Measurements from ENCODE around the gene MRRF.
A peak's percentile ranks its signal among the peaks of the same experiment; 100 is the strongest.

Gene MRRF

DNA sequence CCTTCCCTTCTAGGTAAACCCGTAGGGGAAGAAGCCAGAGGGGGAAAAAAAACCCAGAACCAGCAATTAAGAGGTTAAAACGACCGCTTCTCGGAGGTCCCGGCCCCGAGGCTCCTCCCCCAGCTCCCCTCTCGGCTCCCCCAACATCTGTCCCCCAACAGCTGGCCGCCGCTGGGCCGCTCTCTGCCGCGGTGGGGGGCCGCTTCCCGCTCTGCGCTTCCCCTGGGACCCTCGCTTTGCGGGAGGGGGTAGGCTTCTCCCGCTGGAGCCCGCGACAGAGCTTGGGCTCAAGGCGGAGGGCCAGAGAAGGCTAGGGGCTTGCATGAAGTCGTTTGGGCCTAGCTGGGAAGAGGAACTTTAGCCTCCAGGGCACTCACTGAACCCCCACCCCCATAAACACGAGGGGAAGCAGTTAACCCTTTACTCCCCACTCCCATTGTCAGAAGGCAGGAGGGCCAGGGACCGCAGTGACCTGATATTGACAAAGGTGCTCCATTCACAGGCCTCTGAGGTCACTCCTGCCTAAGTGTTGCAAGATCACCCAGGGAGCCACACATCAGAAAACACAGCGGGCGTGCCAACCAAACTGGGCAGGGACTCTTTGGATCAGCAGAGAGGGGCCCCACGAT, 43.4 kb upstream of the MRRF start:
- DNase-seq (ENCODE audit: extremely low spot score) = no peak
- no peak for TF ChIP-seq FOXA1 (IDR thresholded peaks at IDR 0.05)
- ChIA-PET CTCF (no interaction called here), POLR2A (no interaction called here)

- TF ChIP-seq SP1 (IDR thresholded peaks at IDR 0.05) = no peak
- no peak for TF ChIP-seq TARDBP (IDR thresholded peaks at IDR 0.05)
- no peak for TF ChIP-seq FOXM1 (IDR thresholded peaks at IDR 0.05; ENCODE audit: borderline replicate concordance)
- TF ChIP-seq L3MBTL2 (conservative IDR thresholded peaks at IDR 0.05) = no peak
- TF ChIP-seq ZNF384 (IDR thresholded peaks at IDR 0.05) = no peak
- TF ChIP-seq SUZ12 (IDR thresholded peaks at IDR 0.05) = no peak
- TF ChIP-seq HDGF (IDR thresholded peaks at IDR 0.05; ENCODE audit: borderline replicate concordance) = no peak
- no peak for TF ChIP-seq ARNT (IDR thresholded peaks at IDR 0.05)
- TF ChIP-seq FOXK2 (IDR thresholded peaks at IDR 0.05) = no peak
- DNase-seq (ENCODE audit: extremely low spot score) = no peak
- CTCF ChIA-PET = interaction anchor here (0.6 kb wide), 1 partner anchor 1808 kb away, joined by 3 read pairs; no protein-coding TSS in a partner anchor
- POLR2A ChIA-PET = no interaction called here
Measured at GRCh38 chr9:122222791-122223190, 41.9 kb upstream of the MRRF start.

- TF ChIP-seq FOXM1 (IDR thresholded peaks at IDR 0.05; ENCODE audit: borderline replicate concordance) = no peak
- TF ChIP-seq SP1 (IDR thresholded peaks at IDR 0.05) = no peak
- no peak for TF ChIP-seq L3MBTL2 (conservative IDR thresholded peaks at IDR 0.05)
- no peak for TF ChIP-seq BHLHE40 (IDR thresholded peaks at IDR 0.05; ENCODE audit: borderline replicate concordance)
- no peak for TF ChIP-seq FOXA1 (IDR thresholded peaks at IDR 0.05)
- POLR2A ChIA-PET = no interaction called here
- DNase-seq (ENCODE audit: extremely low spot score) = no peak
- CTCF ChIA-PET = interaction anchor here (0.6 kb wide), 1 partner anchor 1809 kb away, joined by 3 read pairs; no protein-coding TSS in a partner anchor
Measured at GRCh38 chr9:122223435-122223834, 41.2 kb upstream of the MRRF start.

DNA sequence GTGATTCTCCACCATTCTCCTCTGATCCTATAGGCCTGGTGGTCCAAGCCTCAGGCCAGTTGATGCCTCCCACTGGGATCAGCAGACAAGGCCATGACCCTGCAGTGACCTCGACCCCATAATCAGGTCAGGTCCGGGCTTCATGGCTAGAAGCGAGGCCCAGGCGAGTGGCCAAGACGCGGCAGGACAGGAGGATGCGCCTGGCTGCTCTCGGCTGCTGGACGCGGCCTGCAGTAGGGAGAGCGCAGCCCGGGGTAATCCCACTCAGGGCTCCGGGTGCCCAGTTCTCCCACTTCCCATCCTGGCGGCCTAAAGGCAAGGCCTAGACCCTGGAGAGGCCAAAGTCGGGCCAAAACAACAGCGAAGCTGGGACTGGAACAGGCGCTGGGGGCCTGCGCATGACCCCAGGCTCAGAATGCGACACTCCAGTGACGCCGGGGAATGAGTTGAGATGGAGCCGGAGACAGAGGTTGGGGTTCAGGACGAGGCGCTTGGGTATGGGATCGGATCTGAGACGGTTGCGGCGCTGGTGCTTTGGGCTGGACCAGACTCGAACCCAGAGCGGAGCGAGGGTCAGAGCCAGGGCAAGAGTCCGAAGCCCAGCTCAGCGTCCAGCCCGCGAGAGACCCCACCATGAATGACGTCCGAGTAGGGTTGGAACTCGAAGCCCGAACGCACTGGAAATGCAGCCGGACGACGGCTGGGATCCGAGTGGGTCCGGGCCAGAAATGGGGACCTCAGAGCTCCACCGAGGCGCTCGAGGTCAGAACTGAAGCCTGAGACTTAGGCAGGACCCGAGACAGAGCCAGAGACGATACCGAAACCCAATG, 39.2 kb upstream of the MRRF start:
- ChIA-PET CTCF (no interaction called here), POLR2A (interaction anchor here (0.8 kb wide), 1 partner anchor 39 kb away, joined by 3 read pairs; the partner anchor contains the start of genes MRRF and RBM18)
- no peak for DNase-seq (ENCODE audit: extremely low spot score)
- no peak for TF ChIP-seq SP1 (IDR thresholded peaks at IDR 0.05)
- TF ChIP-seq ZNF384 (IDR thresholded peaks at IDR 0.05) = no peak
- no peak for TF ChIP-seq ELF4 (IDR thresholded peaks at IDR 0.05)
- no peak for TF ChIP-seq L3MBTL2 (conservative IDR thresholded peaks at IDR 0.05)
- TF ChIP-seq PKNOX1 (IDR thresholded peaks at IDR 0.05) = no peak
- TF ChIP-seq FOXK2 (IDR thresholded peaks at IDR 0.05) = no peak
- no peak for TF ChIP-seq ARNT (IDR thresholded peaks at IDR 0.05)
- no peak for TF ChIP-seq FOXM1 (IDR thresholded peaks at IDR 0.05; ENCODE audit: borderline replicate concordance)
- no peak for TF ChIP-seq HDGF (IDR thresholded peaks at IDR 0.05; ENCODE audit: borderline replicate concordance)
- no peak for TF ChIP-seq TARDBP (IDR thresholded peaks at IDR 0.05)
- no peak for TF ChIP-seq CTBP1 (IDR thresholded peaks at IDR 0.05; ENCODE audit: borderline replicate concordance)
- no peak for TF ChIP-seq LEF1 (IDR thresholded peaks at IDR 0.05; ENCODE audit: borderline replicate concordance)
- no peak for TF ChIP-seq SUZ12 (IDR thresholded peaks at IDR 0.05)
- no peak for TF ChIP-seq FOXA1 (IDR thresholded peaks at IDR 0.05)
- no peak for TF ChIP-seq BHLHE40 (IDR thresholded peaks at IDR 0.05; ENCODE audit: borderline replicate concordance)
- TF ChIP-seq NFRKB (IDR thresholded peaks at IDR 0.05) = no peak

GRCh38 chr9:122226142-122226757, 38.4 kb upstream of the MRRF start:
- TF ChIP-seq FOXM1 (IDR thresholded peaks at IDR 0.05; ENCODE audit: borderline replicate concordance) (no peak), LEF1 (IDR thresholded peaks at IDR 0.05; ENCODE audit: borderline replicate concordance) (no peak), TARDBP (IDR thresholded peaks at IDR 0.05) (no peak), SUZ12 (IDR thresholded peaks at IDR 0.05) (no peak), FOXK2 (IDR thresholded peaks at IDR 0.05) (no peak), L3MBTL2 (conservative IDR thresholded peaks at IDR 0.05) (no peak), CTBP1 (IDR thresholded peaks at IDR 0.05; ENCODE audit: borderline replicate concordance) (no peak), ZNF384 (IDR thresholded peaks at IDR 0.05) (no peak), BHLHE40 (IDR thresholded peaks at IDR 0.05; ENCODE audit: borderline replicate concordance) (no peak), NFRKB (IDR thresholded peaks at IDR 0.05) (no peak), SP1 (IDR thresholded peaks at IDR 0.05) (no peak), ELF4 (IDR thresholded peaks at IDR 0.05) (no peak), ARNT (IDR thresholded peaks at IDR 0.05) (no peak), HDGF (IDR thresholded peaks at IDR 0.05; ENCODE audit: borderline replicate concordance) (no peak)
- DNase-seq (ENCODE audit: extremely low spot score) = no peak
- ChIA-PET CTCF (interaction anchor here (0.6 kb wide), 1 partner anchor 10 kb away, joined by 3 read pairs; no protein-coding TSS in a partner anchor), POLR2A (interaction anchor here (0.8 kb wide), 1 partner anchor 39 kb away, joined by 3 read pairs; the partner anchor contains the start of genes MRRF and RBM18)

- TF ChIP-seq SUZ12 (IDR thresholded peaks at IDR 0.05) (no peak), NFRKB (IDR thresholded peaks at IDR 0.05) (no peak), ELF4 (IDR thresholded peaks at IDR 0.05) (no peak), FOXA1 (IDR thresholded peaks at IDR 0.05) (no peak), FOXM1 (IDR thresholded peaks at IDR 0.05; ENCODE audit: borderline replicate concordance) (no peak), L3MBTL2 (conservative IDR thresholded peaks at IDR 0.05) (no peak), ZNF384 (IDR thresholded peaks at IDR 0.05) (no peak), BHLHE40 (IDR thresholded peaks at IDR 0.05; ENCODE audit: borderline replicate concordance) (no peak)
- ChIA-PET POLR2A (no interaction called here), CTCF (interaction anchor here (0.6 kb wide), 1 partner anchor 11 kb away, joined by 3 read pairs; no protein-coding TSS in a partner anchor)
Measured at GRCh38 chr9:122226758-122227574, 37.7 kb upstream of the MRRF start.

More at GRCh38 chr9:122226758-122227574, 37.7 kb upstream of the MRRF start:
- DNase-seq (ENCODE audit: extremely low spot score) = peak; percentile 38
